HK-2 (cell line): ENCODE data around the gene SHISA9.

Source experiments
- DNase-seq: peaks from one replicate; pipeline ENCODE4 v3.0.0-alpha.2; 2018; ENCODE audit not compliant: unreplicated experiment

Gene SHISA9

DNA sequence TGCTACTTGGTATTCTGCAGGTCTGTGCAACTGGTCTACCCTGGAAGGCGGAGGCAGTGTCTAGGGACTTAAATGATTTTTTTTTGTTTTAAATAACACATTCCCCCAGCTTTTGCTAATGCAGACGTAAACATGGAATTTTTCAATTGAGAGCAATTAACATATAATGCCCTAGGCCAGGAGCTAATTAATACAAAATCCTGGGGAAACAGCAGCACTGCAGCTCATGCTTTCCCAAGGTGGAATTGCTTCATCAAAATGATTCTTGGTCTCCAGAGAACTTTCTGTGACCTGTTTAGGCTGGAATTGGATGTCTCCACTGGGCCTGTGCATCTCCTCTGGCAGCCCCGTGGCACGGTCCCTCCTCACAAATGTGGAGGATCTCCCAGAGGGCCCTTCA is 50.6 kb downstream of the SHISA9 start:
- DNase-seq = no peak

DNA sequence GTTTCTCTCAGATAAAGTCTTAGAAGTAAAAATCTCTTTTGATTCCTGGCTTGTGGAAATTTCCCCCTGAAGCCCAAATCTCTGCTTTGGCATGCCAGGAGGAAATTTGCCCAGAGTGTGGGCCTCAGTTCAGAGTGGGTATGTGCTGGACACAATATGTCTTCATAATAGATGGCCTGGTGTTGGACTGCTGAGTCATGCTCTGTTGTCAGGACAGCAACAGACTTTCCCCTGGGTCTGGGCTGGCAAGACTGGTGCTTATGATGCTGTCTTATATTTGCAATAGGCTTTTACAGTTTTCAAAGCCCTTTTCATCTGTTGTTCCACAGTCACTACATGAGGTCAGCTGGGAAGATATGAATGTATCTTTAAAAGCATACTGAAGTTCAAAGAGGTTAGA is 57.0 kb downstream of the SHISA9 start:
- DNase-seq = no peak

DNA sequence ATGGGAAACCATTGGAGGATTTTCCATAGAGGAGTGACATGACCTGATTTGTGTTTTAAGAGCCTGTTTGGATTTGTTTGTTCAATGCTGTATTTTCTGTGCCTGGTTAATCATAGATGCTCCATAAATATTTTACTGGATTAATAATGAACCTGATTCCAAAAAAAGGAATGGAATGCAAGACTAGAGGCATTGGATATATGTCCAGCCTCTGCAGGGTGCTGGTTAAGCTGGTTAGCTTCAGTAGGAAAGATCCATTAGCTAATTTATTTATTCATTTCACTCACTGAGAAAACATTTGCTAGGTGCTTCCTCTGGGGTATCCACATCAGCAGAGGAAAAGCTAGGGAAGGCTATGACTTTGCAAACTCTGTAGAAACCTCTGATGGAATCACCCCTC is 57.7 kb downstream of the SHISA9 start:
- DNase-seq = no peak

DNA sequence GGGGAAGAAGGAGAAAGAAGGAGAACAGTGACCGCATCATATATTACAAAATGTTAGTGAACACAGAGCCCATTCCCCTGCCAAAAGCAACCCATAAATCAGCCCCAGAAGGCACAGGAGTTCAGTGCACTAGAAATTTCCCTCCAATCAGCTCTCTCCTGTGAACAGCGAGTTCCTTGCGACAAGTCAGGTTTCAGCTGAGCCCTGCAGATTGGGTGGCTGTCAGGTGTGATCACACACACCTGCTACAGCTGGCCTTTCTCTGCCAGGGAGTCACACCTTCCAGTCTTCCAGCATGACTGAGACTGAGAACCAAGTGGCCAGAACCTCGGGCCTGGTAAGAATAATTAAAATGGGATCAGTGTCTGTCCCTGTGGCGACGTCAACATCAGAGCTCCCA is 60.2 kb downstream of the SHISA9 start:
- DNase-seq = no peak

DNA sequence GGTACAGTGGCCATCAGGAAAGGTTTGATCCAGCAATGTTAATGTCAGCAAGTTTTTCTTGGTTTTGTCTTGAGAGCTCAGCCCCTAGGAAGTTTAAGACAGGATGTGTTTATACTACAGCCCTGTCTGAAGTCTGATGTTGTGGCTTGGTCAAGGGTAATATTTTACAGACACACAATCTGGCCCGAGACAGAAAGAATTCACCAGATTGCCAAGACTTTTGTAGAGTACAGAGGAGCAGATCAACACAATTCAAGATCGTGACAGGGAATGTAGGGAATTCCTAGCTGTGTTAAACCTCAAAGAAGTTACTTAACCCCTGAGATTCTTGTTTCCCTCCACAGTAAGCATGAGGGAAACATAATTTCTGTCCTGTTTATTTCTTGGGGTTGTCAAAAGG is 63.1 kb downstream of the SHISA9 start:
- DNase-seq = no peak

DNA sequence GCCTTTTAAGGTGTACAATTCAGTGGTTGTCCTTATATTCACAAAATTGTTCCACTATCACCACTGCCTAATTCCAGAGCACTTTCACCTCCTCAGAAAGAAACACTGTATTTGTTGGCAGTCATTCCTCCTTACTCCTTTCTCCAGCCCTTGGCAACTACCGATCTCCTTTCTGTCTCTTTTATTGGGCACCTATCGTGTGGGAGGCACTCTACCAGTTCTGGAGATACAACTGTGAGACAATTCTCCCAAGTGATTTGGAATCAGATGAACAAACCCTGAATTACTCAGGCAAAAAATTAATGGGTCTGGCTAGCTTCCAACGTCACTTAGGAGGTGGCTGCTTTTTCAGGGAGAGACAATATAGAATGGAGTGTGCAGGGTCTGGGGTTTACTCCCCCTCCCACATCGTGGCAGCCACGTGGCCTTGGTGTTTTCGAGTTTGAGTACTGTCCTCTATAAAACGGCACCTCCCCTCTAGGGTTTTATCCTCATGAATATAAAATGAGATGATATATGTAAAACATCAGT is 63.9 kb downstream of the SHISA9 start:
- no peak for DNase-seq

DNA sequence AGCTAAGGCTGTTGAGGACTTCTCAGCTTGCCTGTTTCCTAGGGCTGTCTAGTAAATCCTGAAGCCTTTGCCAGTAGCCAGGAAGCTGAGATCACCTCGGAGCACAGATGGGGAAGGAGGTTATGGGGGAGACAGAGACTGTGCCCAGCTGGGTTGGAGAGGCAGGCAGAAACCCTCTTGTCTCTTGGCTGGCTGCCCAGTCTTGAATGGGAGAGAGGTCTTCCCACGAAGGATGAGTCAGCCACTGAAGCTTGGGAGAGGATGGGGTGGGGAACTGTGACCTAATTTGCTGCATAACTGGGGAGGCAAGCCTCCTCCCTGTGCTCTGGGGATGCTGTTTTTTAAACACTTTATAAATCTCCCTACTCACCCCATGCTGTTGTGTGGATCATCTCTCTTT is 69.8 kb downstream of the SHISA9 start:
- peak; percentile 84 for DNase-seq

DNA sequence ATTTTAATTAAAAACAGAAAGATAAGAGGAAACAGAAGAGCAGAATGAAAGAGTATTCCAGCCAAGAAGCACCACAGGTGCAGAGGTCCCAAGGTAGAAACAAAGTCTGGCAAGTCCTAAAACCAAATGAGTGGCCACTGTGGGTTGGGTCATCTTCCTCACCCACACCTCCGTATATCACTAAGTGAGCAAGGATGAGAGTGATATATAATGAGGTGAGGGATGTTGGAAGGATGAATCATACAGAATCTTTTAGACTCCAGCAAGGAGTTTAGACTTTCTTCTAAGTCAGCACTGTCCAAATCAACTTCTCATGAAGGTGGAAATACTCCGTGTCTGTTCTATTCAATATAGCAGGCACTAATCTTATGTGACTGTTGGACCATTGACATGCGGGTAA is 70.8 kb downstream of the SHISA9 start:
- no peak for DNase-seq

DNA sequence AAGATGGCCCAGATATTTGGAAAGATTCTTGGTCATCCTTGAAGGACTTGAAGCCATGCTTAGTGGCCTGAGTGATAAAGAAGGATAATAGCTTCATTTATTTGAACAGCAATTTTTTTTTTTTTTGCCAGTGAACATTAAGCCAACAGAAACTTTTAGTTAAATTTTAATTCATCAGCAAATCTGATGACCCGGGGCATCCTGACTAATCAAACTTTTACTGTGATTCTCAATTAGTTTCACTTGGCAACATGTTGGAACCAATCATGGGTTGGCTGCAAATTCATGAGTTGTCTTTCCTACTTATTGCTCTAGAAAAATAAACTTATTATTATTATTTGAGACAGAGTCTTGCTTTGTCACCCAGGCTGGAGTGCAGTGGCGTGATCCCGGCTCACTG is 74.4 kb downstream of the SHISA9 start:
- DNase-seq = no peak

DNA sequence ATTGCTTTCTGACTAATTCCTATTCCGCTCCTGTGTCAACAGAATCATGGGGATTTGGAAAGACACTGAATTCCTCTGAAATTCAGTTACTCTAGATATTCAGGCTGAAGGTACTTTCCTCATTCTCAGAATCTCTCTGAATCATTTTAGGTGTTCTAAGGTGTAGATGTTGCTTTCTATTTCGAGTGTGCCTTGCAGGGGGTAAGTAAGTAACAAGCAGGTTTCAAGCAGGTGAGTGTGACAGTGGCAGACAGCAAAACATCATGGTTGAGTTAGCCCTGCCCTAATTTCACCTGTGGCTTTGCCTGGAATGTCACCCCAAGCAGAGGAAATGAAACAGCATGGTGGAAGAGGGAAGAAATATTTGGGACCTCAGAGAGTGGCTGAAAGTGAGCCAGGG is 75.1 kb downstream of the SHISA9 start:
- DNase-seq = no peak

DNA sequence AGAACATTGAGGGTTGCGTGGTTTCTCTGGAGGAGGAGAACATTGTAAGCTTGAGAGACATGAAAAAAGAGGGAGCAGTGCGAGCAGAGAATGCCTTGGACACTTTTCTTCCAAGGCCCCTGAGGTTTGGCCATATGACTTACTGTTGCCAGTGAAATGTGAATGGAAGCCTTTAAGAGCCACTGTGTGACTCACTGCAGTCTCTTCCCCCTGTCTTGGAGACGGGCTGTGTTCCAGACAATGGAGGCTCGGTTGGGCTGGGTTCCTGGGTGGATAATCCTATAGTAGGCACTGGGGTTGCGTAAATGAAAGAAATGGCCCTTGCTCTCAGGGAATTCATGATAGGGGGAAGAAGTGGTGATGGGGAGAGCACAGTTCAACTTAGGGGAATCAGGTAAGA is 75.5 kb downstream of the SHISA9 start:
- DNase-seq = peak; percentile 16

DNA sequence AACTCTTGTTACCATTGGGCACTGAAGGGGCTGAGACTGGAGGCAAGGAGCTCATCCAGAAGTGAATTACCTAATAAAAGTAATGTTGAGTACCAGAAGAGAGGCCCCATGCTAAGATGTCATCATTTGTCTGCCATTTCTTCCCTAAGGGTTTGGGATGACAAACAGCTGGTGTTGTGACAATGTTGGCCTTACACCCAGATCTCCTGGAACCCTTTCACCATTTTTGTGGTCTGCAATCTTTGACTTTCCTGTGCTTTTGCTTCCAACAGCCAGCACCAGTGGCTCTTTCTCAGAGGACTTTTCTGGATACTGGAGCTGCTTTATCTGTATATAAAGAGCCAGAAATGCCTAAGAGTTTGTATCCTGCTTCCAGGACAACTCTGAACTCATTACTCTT is 84.1 kb downstream of the SHISA9 start:
- DNase-seq = no peak

DNA sequence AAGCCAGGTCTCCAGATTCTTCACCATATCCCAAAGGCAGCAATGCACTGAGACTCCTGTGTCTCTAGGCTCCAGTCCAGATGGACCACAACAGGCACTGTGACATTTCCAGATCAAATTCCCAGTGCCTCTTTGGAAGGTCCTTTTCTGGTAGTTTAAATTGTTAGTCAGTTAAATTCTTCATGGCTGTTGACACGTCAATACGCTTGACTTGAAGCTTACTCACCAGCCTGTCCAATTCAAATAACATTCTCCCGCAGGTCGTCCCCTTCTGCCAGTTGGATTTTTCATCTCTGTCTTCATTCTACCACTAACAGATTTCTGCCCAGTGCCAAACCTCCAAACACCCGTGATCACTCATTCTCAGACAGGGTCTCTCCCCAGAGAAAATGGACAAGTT is 86.7 kb downstream of the SHISA9 start:
- DNase-seq = no peak

DNA sequence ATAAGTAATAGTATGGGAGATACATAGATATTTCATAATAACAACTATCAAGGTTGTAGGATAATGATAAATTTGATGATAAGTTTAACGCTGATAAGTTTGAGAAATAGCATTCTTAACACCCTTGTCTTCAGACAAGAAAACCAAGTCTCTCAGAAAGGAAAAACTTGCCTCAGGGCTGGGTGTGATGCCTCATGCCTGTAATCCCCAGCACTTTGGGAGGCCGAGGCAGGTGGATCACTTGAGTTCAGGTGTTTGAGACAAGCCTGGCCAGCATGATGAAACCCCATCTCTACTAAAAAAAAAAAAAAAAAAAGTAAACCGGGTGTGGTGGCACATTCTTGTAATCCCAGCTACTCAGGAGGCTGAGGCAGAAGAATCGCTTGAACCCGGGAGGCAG is 90.7 kb downstream of the SHISA9 start:
- no peak for DNase-seq

DNA sequence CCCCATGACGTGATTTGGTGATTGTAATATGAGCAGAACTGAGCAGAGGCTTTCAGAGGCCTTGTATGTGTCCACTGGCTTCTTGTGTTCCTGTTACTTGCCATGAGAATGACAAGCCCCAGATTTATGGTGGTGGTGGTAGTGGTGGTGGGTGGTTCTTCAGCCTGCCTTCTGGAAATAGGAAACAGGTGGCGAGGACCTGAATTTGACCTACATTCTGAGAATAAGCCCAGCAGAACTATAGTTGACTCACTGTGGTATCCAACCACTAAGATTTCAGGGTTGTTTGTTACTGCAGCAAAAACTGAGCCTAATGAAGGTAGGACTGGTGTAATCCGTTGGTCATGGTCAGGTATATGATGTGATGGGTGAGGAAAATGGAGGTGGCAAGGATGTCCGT is 93.0 kb downstream of the SHISA9 start:
- DNase-seq = no peak

DNA sequence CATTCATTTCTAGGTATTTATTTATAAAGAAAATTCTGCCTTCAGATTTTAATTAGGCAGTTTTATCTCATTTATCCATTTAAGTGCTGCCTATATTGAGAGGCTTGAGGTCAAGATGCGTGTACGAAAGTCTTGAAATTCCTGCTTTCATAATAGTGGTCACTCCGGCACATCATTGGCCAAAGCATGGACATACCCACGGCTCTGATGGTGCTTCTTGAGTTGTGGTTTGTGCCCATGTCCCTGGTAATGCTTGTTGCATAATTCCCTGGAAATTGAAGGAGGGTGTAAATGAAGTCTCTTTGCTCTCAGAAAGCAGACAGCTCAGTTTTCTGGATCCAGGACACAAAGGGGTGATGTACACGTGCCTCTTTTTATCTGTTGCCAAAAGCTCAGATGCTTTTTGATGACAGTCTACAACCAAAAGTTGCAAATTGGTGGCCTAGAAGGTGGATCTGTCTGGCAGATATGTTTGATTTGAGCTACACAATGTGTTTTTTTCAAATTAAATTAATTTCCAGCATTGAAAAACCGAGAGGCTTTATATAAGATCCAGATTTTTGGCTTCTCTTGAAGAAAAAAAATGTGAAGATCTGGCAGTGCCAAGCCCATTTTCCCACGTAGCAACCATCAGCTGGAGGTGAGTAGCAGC is 94.4 kb downstream of the SHISA9 start:
- DNase-seq = no peak

DNA sequence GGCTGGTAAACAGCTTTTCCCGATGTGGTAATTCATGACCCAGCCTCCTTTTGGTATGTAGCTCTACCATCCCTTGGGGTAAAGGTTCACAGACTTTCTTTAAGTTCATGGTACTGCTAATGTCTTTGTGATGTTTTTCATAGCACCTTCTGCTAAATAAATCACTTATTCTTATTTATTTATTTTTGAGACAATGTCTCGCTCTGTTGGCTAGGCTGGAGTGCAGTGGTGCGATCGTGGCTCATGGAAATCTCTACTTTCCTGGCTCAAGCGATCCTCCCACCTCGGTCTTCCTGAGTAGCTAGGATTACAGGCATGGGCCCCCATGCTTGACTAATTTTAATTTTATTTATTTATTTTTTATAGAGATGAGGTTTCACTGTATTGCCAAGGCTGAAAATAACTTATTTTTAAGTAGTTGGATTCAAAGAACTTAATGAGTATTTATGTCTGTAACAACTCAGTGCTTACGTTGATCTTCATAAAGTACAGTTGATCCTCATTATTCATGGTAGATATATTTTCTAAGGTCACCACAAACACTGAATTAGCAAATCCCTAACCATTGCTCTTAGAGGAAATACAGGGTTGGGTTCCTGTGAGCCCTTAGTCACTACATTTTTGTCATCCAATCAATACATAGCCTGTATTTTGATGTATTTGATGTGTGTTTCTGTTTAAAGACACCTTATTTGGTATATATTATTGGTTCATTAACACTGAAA is 97.1 kb downstream of the SHISA9 start:
- DNase-seq = no peak

DNA sequence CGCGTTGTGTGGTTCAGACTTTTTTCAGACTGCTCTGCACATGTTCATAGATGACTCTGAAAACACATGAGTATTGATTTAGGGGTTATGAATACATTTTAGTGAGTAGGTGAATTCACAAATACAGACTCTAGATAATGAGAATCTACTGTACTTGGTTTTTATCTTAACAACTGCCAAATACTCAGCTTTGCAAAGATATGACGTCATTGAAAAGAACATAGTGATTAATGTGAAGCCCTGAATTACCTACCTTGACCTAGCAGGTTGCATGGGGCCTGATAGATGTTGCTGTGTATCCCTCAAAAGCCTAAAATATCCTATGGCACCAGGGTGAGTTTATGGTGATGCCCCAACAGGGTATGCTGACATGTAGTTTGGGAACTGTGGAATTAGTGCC is 98.0 kb downstream of the SHISA9 start:
- no peak for DNase-seq

DNA sequence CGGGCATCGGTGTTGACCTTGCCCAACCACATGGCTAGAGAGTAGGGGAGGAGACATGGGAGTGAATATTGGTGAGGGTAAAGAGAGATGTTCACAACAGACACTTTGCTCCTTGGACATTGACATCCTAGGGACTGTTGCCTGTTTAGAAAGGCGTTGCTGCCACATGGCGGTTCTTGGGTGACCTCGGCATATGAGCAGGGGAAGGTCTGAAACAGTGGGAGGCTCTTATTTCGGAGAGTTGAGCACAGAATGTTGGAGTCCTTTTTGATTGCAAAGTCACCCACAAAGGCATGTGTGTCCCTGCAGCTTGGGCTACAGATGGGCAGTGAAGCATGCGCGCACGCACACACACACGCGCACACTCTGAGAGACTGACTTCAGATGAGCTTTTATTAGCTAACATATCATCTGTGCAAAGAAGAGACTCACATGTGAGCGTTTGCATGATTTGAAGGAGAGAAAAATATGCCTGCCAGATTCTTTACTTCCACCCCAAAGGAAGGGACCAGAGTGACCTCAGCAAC is 104.4 kb downstream of the SHISA9 start:
- DNase-seq = no peak

DNA sequence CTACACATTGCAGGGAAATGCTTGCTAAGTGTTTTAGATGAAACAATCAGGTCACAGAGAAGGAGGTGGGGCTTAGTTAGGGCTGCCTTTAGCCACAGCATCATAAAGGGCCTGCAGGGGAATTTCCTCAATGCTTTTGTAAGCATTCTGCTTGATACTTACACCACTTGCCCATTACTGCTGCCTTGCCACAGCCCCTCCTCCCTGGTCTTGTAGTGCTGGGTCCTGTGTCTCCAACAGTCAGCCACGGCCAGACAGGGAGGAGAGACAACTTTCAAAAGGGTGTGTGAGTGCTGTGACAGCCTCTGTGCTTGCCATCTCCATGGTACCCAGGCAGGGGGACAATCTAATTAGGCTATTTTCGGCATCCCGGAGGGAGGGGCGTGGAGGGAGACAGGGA is 111.2 kb downstream of the SHISA9 start:
- no peak for DNase-seq

DNA sequence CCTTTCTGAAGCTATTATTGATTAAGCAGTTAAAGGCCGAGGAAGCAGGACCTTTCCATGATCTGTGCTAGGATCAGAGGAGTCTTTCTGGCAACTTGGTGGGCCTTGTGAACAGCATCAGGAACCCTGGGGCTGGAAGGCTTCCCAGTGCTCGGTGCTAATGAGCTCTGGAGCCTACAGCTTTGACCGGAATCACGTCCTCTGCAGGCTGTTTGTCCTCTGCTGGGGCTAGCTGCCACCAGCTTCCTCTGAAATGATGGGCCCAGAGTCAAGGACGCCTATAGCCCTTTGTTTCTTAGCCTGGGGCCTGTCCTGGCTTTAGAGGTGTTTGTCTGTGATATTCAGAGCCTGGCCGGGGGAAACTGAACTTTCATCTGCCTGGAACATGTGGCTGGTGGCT is 111.6 kb downstream of the SHISA9 start:
- DNase-seq = no peak

DNA sequence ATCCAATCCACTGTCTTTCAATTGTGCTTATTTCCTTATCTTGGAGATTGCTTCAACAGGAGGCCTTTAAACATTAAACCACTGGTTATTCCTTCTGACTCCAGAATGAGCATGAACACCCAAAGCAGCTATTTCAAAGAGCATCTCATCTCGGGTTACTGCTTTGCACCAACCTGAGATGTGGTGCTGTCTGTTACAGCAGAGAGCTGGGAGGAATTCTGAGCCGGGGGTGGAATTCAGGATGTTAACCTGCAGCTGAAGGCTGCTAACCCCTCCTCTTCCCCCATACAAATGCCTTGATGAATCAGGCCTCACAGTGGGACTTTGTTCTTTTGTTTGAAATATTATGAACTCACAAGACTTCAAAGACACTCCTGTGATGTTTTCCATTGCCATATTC is 113.1 kb downstream of the SHISA9 start:
- no peak for DNase-seq

DNA sequence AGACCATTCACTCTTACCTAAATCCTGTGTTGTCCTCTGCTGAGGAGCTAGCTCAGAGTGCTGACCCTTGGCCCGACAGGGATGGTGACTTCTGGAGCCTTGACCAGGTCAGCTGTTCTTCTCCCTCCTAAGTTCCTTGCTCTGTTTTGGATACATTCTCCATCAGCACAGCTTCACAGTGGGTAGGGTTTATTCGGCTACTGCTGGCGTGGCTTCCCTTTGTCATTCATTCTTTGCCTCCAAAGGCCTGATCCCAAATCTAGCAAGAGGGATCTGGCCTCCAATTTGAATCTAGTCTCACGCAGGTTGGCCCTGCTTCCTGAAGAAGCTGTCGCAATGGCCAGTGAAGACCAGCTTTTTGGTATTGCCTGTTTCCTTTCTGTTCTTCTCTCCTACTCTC is 116.6 kb downstream of the SHISA9 start:
- no peak for DNase-seq
